Gastrocnemius medialis (tissue), 4 donors: ENCODE data around the gene HEATR3.

Experiments used
- POLR2A ChIP-seq, 2 donors: fragments of 450-650 bp; IDR thresholded peaks; one replicate each; pipeline ENCODE4 v1.6.1; 2017; ENCODE audit warnings: antibody characterized with exemption in 2 of 2, mild to moderate bottlenecking in 2 of 2, moderate library complexity in 2 of 2
- TF ChIP-seq, protein P1 (sequence below), 5 experiments: fragments of 450-650 bp in 3 of 5; fragments of 200-600 bp in 2 of 5; sonication (generic) in 2 of 5; IDR thresholded peaks in 4 of 5; conservative IDR thresholded peaks in 1 of 5; 1 replicate in 4 of 5; 2 replicates in 1 of 5; pipeline ENCODE4 v1.5.1; 2016 to 2019; ENCODE audit warnings: antibody characterized with exemption in 5 of 5, mild to moderate bottlenecking in 3 of 5, moderate library complexity in 3 of 5

DNA sequence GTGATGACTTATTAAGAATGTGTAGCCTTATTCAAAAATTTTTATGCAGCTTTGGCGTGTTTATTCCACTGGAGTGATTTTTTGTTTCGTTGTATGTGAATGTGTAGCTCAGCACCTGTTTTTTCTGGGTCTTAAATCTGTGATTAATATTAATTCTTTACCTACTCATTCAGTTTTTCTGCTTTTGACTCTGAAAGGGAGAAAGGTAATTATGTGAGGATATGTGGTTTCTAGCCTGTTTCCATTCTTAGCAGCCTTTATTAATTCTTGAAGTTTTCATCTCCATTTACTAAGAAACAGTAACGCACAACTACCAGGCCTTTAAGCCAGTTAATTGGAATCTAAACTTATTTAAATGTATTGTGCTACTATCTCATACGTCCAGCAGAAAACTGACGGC is 7.0 kb downstream of the HEATR3 start:
- TF ChIP-seq, protein P1, sequence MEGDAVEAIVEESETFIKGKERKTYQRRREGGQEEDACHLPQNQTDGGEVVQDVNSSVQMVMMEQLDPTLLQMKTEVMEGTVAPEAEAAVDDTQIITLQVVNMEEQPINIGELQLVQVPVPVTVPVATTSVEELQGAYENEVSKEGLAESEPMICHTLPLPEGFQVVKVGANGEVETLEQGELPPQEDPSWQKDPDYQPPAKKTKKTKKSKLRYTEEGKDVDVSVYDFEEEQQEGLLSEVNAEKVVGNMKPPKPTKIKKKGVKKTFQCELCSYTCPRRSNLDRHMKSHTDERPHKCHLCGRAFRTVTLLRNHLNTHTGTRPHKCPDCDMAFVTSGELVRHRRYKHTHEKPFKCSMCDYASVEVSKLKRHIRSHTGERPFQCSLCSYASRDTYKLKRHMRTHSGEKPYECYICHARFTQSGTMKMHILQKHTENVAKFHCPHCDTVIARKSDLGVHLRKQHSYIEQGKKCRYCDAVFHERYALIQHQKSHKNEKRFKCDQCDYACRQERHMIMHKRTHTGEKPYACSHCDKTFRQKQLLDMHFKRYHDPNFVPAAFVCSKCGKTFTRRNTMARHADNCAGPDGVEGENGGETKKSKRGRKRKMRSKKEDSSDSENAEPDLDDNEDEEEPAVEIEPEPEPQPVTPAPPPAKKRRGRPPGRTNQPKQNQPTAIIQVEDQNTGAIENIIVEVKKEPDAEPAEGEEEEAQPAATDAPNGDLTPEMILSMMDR (IDR thresholded peaks at IDR 0.05 in 4 of 5, conservative IDR thresholded peaks at IDR 0.05 in 1 of 5): no peak
- TF ChIP-seq POLR2A (IDR thresholded peaks at IDR 0.05): no peak
